SU-DHL-6 (cell line): Measurements from ENCODE around the gene ITGB8.

Experiments used
- H2AFZ ChIP-seq: fragments of 200-600 bp; sonication (generic); 2 replicates; pipeline ENCODE4 v1.6.1; 2014; ENCODE audit warnings: low read depth, mild to moderate bottlenecking, moderate library complexity, mixed read lengths, antibody characterized with exemption, low read length; ENCODE audit not compliant: severe bottlenecking
- H3F3A ChIP-seq: fragments of 200-600 bp; shearing (Covaris generic); 2 replicates; pipeline ENCODE4 v1.6.0; 2016; ENCODE audit warnings: antibody characterized with exemption, mild to moderate bottlenecking; ENCODE audit not compliant: insufficient read depth
- H3K27ac ChIP-seq: fragments of 200-600 bp; sonication (generic); 2 replicates; pipeline ENCODE4 v1.5.1; 2016; ENCODE audit warnings: low read depth, mild to moderate bottlenecking, low read length, moderate library complexity, mixed read lengths
- H3K27me3 ChIP-seq: fragments of 200-600 bp; sonication (generic), shearing (Covaris generic); 2 replicates; pipeline ENCODE4 v1.6.0; 2014; ENCODE audit warnings: mild to moderate bottlenecking, low read length
- H3K36me3 ChIP-seq: fragments of 200-600 bp; sonication (generic); 2 replicates; pipeline ENCODE4 v1.6.1; 2014; ENCODE audit warnings: mild to moderate bottlenecking, low read length, mixed read lengths
- H3K4me2 ChIP-seq: fragments of 300-600, 200-600 bp; shearing (Covaris generic), sonication (generic); 2 replicates; pipeline ENCODE4 v1.6.0; 2014; ENCODE audit warnings: low read length, low read depth, mild to moderate bottlenecking; ENCODE audit not compliant: poor library complexity, severe bottlenecking
- H3K4me3 ChIP-seq: fragments of 200-600 bp; sonication (generic); 2 replicates; pipeline ENCODE4 v1.5.1; 2014; ENCODE audit warnings: antibody characterized with exemption, low read length, mild to moderate bottlenecking, mixed read lengths; ENCODE audit not compliant: insufficient read depth, poor library complexity, severe bottlenecking
- H3K79me2 ChIP-seq: fragments of 200-600 bp; sonication (generic); 2 replicates; pipeline ENCODE4 v1.6.1; 2014; ENCODE audit warnings: mild to moderate bottlenecking, low read length, moderate library complexity; ENCODE audit not compliant: insufficient read depth
- H3K9ac ChIP-seq: fragments of 200-600 bp; sonication (generic); 2 replicates; pipeline ENCODE4 v1.7.0; 2014; ENCODE audit warnings: mild to moderate bottlenecking, low read length
- H3K9me2 ChIP-seq: fragments of 200-600 bp; sonication (generic); replicated peaks from 2 replicates; pipeline ENCODE4 v1.6.1; 2014; ENCODE audit warnings: low read length; ENCODE audit not compliant: insufficient read depth
- H3K9me3 ChIP-seq: fragments of 200-600 bp; sonication (generic); 2 replicates; pipeline ENCODE4 v1.6.1; 2014; ENCODE audit warnings: low read length, mixed read lengths; ENCODE audit not compliant: insufficient read depth
- H4K20me1 ChIP-seq: fragments of 200-600 bp; sonication (generic); 2 replicates; pipeline ENCODE4 v1.6.1; 2014; ENCODE audit warnings: low read depth, mild to moderate bottlenecking, antibody characterized with exemption, low read length, moderate library complexity, mixed read lengths
- EZH2phosphoT487 ChIP-seq: fragments of 200-600 bp; sonication (generic), shearing (Covaris generic); conservative IDR thresholded peaks from 2 replicates; pipeline ENCODE4 v1.6.1; 2018; ENCODE audit warnings: mild to moderate bottlenecking, antibody characterized with exemption, low read length, moderate library complexity, mixed read lengths
- TF ChIP-seq, protein P1 (sequence below): fragments of 200-600 bp; sonication (generic); IDR thresholded peaks from one replicate; pipeline ENCODE4 v1.5.1; 2017; ENCODE audit warnings: antibody characterized with exemption, mild to moderate bottlenecking, low read length, moderate library complexity; ENCODE audit not compliant: insufficient read depth, poor library complexity, severe bottlenecking

Gene ITGB8

DNA sequence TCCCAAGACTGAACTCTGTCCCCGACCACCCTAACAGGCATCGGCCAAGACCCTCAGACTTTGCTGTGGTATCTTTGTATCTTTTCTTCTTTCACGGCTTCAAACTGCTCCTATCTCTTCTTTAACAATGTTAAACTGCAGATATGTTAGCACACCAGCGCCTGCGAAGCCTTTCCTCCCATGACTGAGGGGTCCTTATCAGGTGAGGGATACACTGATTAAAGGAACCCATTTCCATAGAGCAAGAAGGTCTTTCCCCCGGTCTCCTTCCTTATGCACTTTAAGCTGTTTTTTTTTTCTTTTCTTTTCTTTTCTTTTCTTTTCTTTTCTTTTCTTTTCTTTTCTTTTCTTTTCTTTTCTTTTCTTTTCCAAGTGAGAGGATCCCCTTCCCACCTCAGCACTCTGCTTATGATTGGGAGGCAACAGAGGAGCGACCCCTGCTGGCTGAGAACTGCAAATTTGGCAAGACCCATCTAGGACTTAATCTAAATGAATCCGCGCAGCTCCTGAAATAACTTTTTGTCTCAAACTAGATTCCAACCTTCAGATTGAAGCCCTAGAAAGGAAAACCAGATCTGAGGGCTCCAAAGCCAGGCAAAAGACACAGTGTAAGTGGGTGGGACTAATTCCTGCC lies 109.9 kb downstream of the ITGB8 start:
- no peak overlapping the region for H2AFZ ChIP-seq

DNA sequence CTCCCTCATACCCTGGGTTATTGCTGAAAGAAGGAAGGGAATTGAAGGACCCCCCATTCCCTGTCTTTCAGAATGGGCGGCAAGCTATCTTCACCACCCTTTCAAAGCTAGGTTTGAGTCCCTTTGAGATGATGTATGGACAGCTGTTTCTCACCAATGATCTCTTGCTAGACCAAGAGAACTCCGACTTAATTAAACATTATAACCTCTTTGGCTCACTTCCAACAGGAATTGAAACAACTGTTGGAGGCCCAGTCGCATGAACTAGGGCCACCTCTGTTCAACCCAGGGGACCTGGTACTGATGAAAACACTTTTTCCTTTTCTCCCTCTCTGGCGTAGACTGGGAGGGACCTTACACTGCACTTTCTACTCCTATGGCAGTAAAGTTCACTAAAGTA lies 110.6 kb downstream of the ITGB8 start:
- Histone ChIP-seq H3K79me2 (no peaks in the 10 kb centered on the region), H2AFZ (no peak overlapping the region), H3K9me2 (no peaks in the 10 kb centered on the region), H3K4me2 (no peak overlapping the region), H3K4me3 (no peak overlapping the region), H3K36me3 (no peaks in the 10 kb centered on the region), H3K9me3 (peaks cover 4% of the 10 kb centered on the region; the same call in 1 of the 2 replicates), H3K9ac (no peak overlapping the region), H3K27ac (no peak overlapping the region), H3K27me3 (no peaks in the 10 kb centered on the region), H4K20me1 (no peaks in the 10 kb centered on the region), H3F3A (no peaks in the 10 kb centered on the region)
- no peak for TF ChIP-seq EZH2phosphoT487
- TF ChIP-seq, protein P1, sequence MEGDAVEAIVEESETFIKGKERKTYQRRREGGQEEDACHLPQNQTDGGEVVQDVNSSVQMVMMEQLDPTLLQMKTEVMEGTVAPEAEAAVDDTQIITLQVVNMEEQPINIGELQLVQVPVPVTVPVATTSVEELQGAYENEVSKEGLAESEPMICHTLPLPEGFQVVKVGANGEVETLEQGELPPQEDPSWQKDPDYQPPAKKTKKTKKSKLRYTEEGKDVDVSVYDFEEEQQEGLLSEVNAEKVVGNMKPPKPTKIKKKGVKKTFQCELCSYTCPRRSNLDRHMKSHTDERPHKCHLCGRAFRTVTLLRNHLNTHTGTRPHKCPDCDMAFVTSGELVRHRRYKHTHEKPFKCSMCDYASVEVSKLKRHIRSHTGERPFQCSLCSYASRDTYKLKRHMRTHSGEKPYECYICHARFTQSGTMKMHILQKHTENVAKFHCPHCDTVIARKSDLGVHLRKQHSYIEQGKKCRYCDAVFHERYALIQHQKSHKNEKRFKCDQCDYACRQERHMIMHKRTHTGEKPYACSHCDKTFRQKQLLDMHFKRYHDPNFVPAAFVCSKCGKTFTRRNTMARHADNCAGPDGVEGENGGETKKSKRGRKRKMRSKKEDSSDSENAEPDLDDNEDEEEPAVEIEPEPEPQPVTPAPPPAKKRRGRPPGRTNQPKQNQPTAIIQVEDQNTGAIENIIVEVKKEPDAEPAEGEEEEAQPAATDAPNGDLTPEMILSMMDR, result no peak

More for the DNA sequence above, 109.9 kb downstream of the ITGB8 start:
- H3K36me3 ChIP-seq, result no peaks in the 10 kb centered on the region
- H4K20me1 ChIP-seq, result no peaks in the 10 kb centered on the region
- no peak overlapping the region for H3K27ac ChIP-seq
- no peak overlapping the region for H3K4me2 ChIP-seq
- H3K9me3 ChIP-seq, result peaks cover 4% of the 10 kb centered on the region; the same call in 1 of the 2 replicates
- H3K27me3 ChIP-seq, result no peaks in the 10 kb centered on the region
- no peaks in the 10 kb centered on the region for H3K79me2 ChIP-seq
- no peak overlapping the region for H3K9ac ChIP-seq
- H3K9me2 ChIP-seq, result no peaks in the 10 kb centered on the region
- no peak for TF ChIP-seq EZH2phosphoT487
- TF ChIP-seq, protein P1, result peak; percentile 98
- H3K4me3 ChIP-seq, result no peak overlapping the region
- no peaks in the 10 kb centered on the region for H3F3A ChIP-seq

DNA sequence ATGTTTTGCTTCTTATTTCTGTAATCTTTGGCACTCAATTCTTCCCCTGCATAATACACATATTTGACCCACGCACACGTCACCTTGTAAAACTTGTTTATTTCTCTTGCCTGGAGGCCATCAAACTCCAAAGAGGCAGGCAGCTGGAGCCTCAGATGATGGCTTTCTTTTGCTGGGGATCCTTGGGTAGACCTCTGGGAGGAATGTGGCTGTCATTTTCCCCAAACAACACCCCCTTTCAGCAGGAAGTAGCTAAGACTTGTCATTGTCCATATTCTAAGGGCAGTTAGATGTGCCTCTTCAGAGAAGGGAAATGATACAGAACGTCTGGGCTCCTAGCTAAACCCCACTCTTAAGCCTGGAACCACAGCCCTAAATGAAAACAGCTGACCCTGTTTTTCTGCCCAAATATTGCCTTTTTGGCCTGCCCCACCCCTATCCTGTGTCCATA lies 111.3 kb downstream of the ITGB8 start:
- H2AFZ ChIP-seq, result no peak overlapping the region
- no peaks in the 10 kb centered on the region for H3K27me3 ChIP-seq
- TF ChIP-seq EZH2phosphoT487, result no peak
- TF ChIP-seq, protein P1, result no peak

More for the DNA sequence above, 111.3 kb downstream of the ITGB8 start:
- Histone ChIP-seq H3K36me3 (no peaks in the 10 kb centered on the region), H3K9me3 (peaks cover 4% of the 10 kb centered on the region; the same call in 1 of the 2 replicates), H3K4me2 (no peak overlapping the region), H3K4me3 (no peak overlapping the region), H3K9ac (no peak overlapping the region), H3K27ac (no peak overlapping the region), H3K79me2 (no peaks in the 10 kb centered on the region), H4K20me1 (no peaks in the 10 kb centered on the region), H3F3A (no peaks in the 10 kb centered on the region), H3K9me2 (no peaks in the 10 kb centered on the region)
